Upper lobe of left lung (tissue), 6 donors: Measurements from ENCODE around the gene KCNA2. TPM values are rescaled to one million over a fixed set of nuclear protein-coding genes. Genes with fewer than 3 reads are reported as not detected.

Source experiments
- ATAC-seq, 2 donors: fragments of 200-7000 bp; cut with Tn5 transposase; one replicate each; pipeline ENCODE4 v1.9.1; 2022; ENCODE audit warnings: mild to moderate bottlenecking in 2 of 2, moderate library complexity in 2 of 2; ENCODE audit not compliant: low FRiP score in 2 of 2
- DNase-seq, 2 donors: peaks; one replicate each; pipeline ENCODE4 v3.0.0-alpha.2; 2019 to 2020
- H3K27ac ChIP-seq, 4 donors: fragments of 200-600 bp; sonication (generic); one replicate each; pipeline ENCODE4 v1.5.1; 2016 to 2019
- H3K27me3 ChIP-seq, 4 donors: fragments of 200-600 bp; sonication (generic); one replicate each; pipeline ENCODE4 v1.5.1; 2017 to 2019
- H3K36me3 ChIP-seq, 4 donors: fragments of 200-600 bp; sonication (generic); one replicate each; pipeline ENCODE4 v1.5.1; 2016 to 2019
- H3K4me1 ChIP-seq, 4 donors: fragments of 200-600 bp; sonication (generic); one replicate each; pipeline ENCODE4 v1.5.1; 2018 to 2019
- H3K4me3 ChIP-seq, 4 donors: fragments of 200-600 bp; sonication (generic); one replicate each; pipeline ENCODE4 v1.5.1; 2017 to 2019; ENCODE audit warnings: mild to moderate bottlenecking in 2 of 4, moderate library complexity in 1 of 4
- H3K9me3 ChIP-seq, 4 donors: fragments of 200-600 bp; sonication (generic); one replicate each; pipeline ENCODE4 v1.5.1; 2018 to 2019
- EP300 ChIP-seq, 4 donors: sonication (generic); formaldehyde crosslinking; IDR thresholded peaks; one replicate each; pipeline ENCODE4 v1.5.1; 2017; ENCODE audit warnings: antibody characterized with exemption in 4 of 4, control low read depth in 2 of 4
- POLR2A ChIP-seq, 4 donors: fragments of 450-650 bp; IDR thresholded peaks; one replicate each; pipeline ENCODE4 v1.5.1; 2016 to 2017; ENCODE audit warnings: antibody characterized with exemption in 4 of 4, mild to moderate bottlenecking in 2 of 4
- POLR2AphosphoS5 ChIP-seq, 2 donors: sonication (generic); formaldehyde crosslinking; IDR thresholded peaks; one replicate each; pipeline ENCODE4 v1.5.1; 2017; ENCODE audit warnings: antibody characterized with exemption in 2 of 2
- WGBS, 2 donors: methylation state at CpG; one replicate each; pipeline ENCODE4 v1.1.5; 2017 to 2018; 5-methylcytosine and 5-hydroxymethylcytosine counted together
- total RNA-seq, 6 donors: library from RNA; depleted of rRNA in 4 of 6; stranded (reverse); fragments of >200 nt in 4 of 6; gene quantifications; one replicate each; pipeline versions ENCODE4 v1.1.0 to v1.2.1, GENCODE V29; 2016 to 2021
- TF ChIP-seq, protein P1 (sequence below), 6 experiments: fragments of 450-650 bp in 4 of 6; fragments of 200-600 bp in 2 of 6; sonication (generic) in 2 of 6; IDR thresholded peaks; one replicate each; pipeline ENCODE4 v1.5.1; 2016 to 2019; ENCODE audit warnings: antibody characterized with exemption in 6 of 6
- donor health status: DM: no; HTN: no; CAD: no; lungs with moderate emphysema.
- donor health status: DM: no; HTN: yes; CAD: no; lungs with severe emphysema.

The KCNA2 gene
- total RNA-seq, 6 donors from 2014 or later, result under 0.01 to 0.77 (median 0.23) TPM

DNA sequence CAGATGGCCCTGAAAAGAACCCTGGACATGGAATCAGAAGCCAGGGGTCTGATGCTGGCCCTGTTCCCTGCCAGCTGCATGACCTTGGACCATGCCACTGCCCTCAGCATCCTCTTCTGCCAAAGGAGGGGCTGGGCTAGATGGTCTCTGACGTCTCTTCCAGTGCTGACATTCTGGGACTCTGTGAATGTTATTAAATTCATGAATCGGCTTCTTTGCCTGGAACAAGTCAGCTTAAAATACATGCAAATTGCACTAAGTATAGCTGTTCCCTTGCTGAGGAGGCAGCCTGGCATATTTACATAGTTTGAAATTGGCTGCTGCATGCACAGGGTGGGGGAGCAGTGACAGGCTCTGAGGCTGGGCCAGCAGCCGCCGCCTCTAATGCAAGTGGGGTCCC is 23.8 kb downstream of the KCNA2 start:
- WGBS, 2 donors, result 64 to 85% methylated on average over 4 of the region's 4 CpGs
- Histone ChIP-seq H3K27me3 (no peaks in the 10 kb centered on the region), H3K4me1 (no peaks in the 10 kb centered on the region), H3K4me3 (no peak overlapping the region), H3K36me3 (no peaks in the 10 kb centered on the region), H3K9me3 (no peaks in the 10 kb centered on the region), H3K27ac (no peak overlapping the region)
- TF ChIP-seq POLR2A (IDR thresholded peaks at IDR 0.05) (no peak), POLR2AphosphoS5 (IDR thresholded peaks at IDR 0.05) (no peak), EP300 (IDR thresholded peaks at IDR 0.05) (no peak)
- TF ChIP-seq, protein P1, sequence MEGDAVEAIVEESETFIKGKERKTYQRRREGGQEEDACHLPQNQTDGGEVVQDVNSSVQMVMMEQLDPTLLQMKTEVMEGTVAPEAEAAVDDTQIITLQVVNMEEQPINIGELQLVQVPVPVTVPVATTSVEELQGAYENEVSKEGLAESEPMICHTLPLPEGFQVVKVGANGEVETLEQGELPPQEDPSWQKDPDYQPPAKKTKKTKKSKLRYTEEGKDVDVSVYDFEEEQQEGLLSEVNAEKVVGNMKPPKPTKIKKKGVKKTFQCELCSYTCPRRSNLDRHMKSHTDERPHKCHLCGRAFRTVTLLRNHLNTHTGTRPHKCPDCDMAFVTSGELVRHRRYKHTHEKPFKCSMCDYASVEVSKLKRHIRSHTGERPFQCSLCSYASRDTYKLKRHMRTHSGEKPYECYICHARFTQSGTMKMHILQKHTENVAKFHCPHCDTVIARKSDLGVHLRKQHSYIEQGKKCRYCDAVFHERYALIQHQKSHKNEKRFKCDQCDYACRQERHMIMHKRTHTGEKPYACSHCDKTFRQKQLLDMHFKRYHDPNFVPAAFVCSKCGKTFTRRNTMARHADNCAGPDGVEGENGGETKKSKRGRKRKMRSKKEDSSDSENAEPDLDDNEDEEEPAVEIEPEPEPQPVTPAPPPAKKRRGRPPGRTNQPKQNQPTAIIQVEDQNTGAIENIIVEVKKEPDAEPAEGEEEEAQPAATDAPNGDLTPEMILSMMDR (IDR thresholded peaks at IDR 0.05), result no peak
- no peak for ATAC-seq
- peak in 1 of 2 donors; percentile 4 for DNase-seq

DNA sequence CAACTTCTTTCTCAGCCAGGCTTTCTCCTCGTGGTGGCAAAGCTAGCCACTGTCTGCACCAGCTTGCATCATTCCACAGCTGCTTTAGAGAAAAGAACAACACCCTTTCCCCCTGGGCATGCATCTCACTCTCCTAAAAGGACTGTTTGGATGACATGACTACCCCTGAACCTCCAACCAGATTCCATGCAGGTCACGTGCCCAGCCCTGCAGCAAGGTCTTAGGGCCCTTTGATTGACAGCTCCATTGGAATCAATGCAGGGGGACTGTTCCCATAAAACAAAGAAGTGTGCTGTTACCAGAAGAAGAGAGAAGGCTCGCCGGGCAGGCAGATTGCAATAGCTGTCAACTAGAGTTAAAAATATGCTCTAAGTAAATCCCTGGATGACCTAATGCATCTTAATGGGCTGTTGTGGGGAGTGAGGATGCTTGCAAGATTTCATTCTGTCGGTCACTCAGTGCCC is 24.4 kb downstream of the KCNA2 start:
- ATAC-seq (no peak), DNase-seq (peak in 1 of 2 donors; percentile 2)
- H3K4me1 ChIP-seq, result no peaks in the 10 kb centered on the region
- no peaks in the 10 kb centered on the region for H3K27me3 ChIP-seq
- H3K9me3 ChIP-seq, result no peaks in the 10 kb centered on the region
- no peak overlapping the region for H3K27ac ChIP-seq
- TF ChIP-seq POLR2A (IDR thresholded peaks at IDR 0.05), result no peak
- TF ChIP-seq, protein P1 (IDR thresholded peaks at IDR 0.05), result no peak
- TF ChIP-seq POLR2AphosphoS5 (IDR thresholded peaks at IDR 0.05), result no peak
- no peak for TF ChIP-seq EP300 (IDR thresholded peaks at IDR 0.05)
- 58 to 60% methylated on average over 4 to 5 of the region's 5 CpGs for WGBS, 2 donors
- no peak overlapping the region for H3K4me3 ChIP-seq
- H3K36me3 ChIP-seq, result no peaks in the 10 kb centered on the region

DNA sequence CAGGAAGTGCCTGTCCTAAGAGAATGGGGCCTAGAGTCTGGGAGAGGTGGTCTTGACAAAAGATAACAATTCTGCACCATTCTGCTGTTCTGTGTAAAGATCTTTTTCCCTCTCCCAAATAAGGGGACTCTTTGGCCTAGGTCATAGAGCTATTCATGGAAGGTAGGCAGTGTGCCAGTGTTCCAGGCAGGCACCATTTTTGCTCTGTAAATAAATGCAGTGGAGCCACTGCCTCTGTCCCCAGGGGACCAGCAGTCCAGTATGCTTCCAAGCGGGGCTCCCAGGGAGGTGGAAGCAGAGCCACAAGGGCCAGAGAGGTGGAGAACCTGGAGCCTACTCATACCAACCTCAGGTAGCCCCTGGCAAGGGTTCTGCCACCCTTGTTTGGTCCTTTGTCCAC is 25.9 kb downstream of the KCNA2 start:
- DNase-seq, result no peak
- Histone ChIP-seq H3K36me3 (no peaks in the 10 kb centered on the region), H3K9me3 (no peaks in the 10 kb centered on the region), H3K4me1 (no peaks in the 10 kb centered on the region), H3K27me3 (no peaks in the 10 kb centered on the region), H3K27ac (no peak overlapping the region), H3K4me3 (no peak overlapping the region)
- WGBS, 2 donors, result 94% methylated on average over 1 of the region's 1 CpG; no CpG with 5 or more reads in 1 of the 2 donors
- TF ChIP-seq POLR2AphosphoS5 (IDR thresholded peaks at IDR 0.05) (no peak), EP300 (IDR thresholded peaks at IDR 0.05) (no peak), POLR2A (IDR thresholded peaks at IDR 0.05) (no peak)
- TF ChIP-seq, protein P1 (IDR thresholded peaks at IDR 0.05), result no peak
- ATAC-seq, result no peak

DNA sequence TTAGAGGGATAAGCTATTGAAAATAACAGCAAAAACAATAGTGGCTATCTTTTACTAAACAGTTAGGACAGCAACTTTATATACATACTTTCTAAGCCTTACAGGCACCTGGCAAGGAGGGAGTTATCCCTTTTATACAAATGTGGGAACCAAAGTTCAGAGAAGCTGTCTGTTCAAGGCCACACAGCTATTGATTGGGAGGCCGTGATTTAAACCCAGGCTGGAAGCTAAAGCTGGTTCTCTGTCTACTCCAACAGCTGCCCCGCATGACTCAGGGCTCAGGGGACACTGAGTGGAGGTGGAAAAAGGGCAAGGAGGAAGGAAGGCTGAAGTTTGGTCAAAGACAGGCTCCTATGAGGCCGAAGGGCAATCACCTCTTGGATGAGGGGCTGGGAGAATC is 26.7 kb downstream of the KCNA2 start:
- Histone ChIP-seq H3K4me1 (no peaks in the 10 kb centered on the region), H3K36me3 (no peaks in the 10 kb centered on the region), H3K27ac (no peak overlapping the region), H3K4me3 (no peak overlapping the region), H3K9me3 (no peaks in the 10 kb centered on the region), H3K27me3 (no peaks in the 10 kb centered on the region)
- no peak for ATAC-seq
- TF ChIP-seq, protein P1 (IDR thresholded peaks at IDR 0.05), result no peak
- TF ChIP-seq POLR2AphosphoS5 (IDR thresholded peaks at IDR 0.05), result no peak
- TF ChIP-seq EP300 (IDR thresholded peaks at IDR 0.05), result no peak
- TF ChIP-seq POLR2A (IDR thresholded peaks at IDR 0.05), result no peak
- WGBS, 2 donors, result 75 to 83% methylated on average over 3 of the region's 3 CpGs
- DNase-seq, result no peak

DNA sequence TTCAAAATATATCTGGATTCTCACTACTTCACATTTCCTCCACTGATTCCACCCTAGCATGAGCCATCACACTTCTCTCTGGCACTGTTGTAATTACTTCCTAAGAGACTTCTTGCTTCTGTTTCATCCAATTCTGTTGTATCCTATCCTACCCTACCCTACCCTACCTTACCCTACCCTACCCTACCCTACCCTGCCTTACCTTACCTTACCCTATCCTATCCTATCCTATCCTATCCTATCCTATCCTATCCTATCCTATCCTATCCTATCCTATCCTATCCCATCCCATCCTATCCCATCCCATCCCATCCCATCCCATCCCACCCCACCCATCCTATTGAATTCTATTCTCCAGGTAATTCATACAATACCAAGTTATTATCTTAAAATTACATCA is 29.7 kb downstream of the KCNA2 start:
- no peak for ATAC-seq
- H3K36me3 ChIP-seq, result no peaks in the 10 kb centered on the region
- no peaks in the 10 kb centered on the region for H3K9me3 ChIP-seq
- no peak for DNase-seq
- no peak overlapping the region for H3K4me3 ChIP-seq
- TF ChIP-seq POLR2AphosphoS5 (IDR thresholded peaks at IDR 0.05), result no peak
- no peak for TF ChIP-seq EP300 (IDR thresholded peaks at IDR 0.05)
- no peak for TF ChIP-seq POLR2A (IDR thresholded peaks at IDR 0.05)
- TF ChIP-seq, protein P1 (IDR thresholded peaks at IDR 0.05), result no peak
- no peaks in the 10 kb centered on the region for H3K27me3 ChIP-seq
- H3K27ac ChIP-seq, result no peak overlapping the region
- no peaks in the 10 kb centered on the region for H3K4me1 ChIP-seq
